Karpas-422 (cell line): ENCODE results near the gene ATP4B. TPM values are rescaled to one million over a fixed set of nuclear protein-coding genes. Genes with fewer than 3 reads are reported as not detected.

ENCODE experiments used
- DNase-seq: peaks from one replicate; pipeline ENCODE4 v3.0.0-alpha.2; 2015
- H2AFZ ChIP-seq: fragments of 200-600 bp; sonication (generic); 2 replicates; pipeline ENCODE4 v1.6.1; 2014; ENCODE audit warnings: antibody characterized with exemption, low read length, mixed read lengths
- H3K27ac ChIP-seq: fragments of 200-600 bp; sonication (generic); 2 replicates; pipeline ENCODE4 v1.5.1; 2014; ENCODE audit warnings: mild to moderate bottlenecking, low read length, moderate library complexity
- H3K27me3 ChIP-seq: fragments of 200-600 bp; sonication (generic); 2 replicates; pipeline ENCODE4 v1.6.1; 2014; ENCODE audit warnings: low read length, mixed read lengths
- H3K36me3 ChIP-seq: fragments of 200-600 bp; sonication (generic); 2 replicates; pipeline ENCODE4 v1.6.1; 2014; ENCODE audit warnings: low read length, mixed read lengths; ENCODE audit not compliant: insufficient read depth
- H3K4me1 ChIP-seq: fragments of 200-600 bp; sonication (generic); 2 replicates; pipeline ENCODE4 v1.6.1; 2014; ENCODE audit warnings: mild to moderate bottlenecking, low read length, mixed read lengths
- H3K4me2 ChIP-seq: fragments of 200-600 bp; sonication (generic); 2 replicates; pipeline ENCODE4 v1.6.1; 2014; ENCODE audit warnings: low read length, low read depth, mild to moderate bottlenecking; ENCODE audit not compliant: poor library complexity, severe bottlenecking
- H3K4me3 ChIP-seq: fragments of 200-600 bp; sonication (generic); 2 replicates; pipeline ENCODE4 v1.5.1; 2014; ENCODE audit warnings: mild to moderate bottlenecking, antibody characterized with exemption, low read length, mixed read lengths
- H3K79me2 ChIP-seq: fragments of 200-600 bp; sonication (generic); 2 replicates; pipeline ENCODE4 v1.6.1; 2014; ENCODE audit warnings: mild to moderate bottlenecking, low read length, mixed read lengths
- H3K9ac ChIP-seq: fragments of 200-600 bp; sonication (generic); 2 replicates; pipeline ENCODE4 v1.6.0; 2014; ENCODE audit warnings: low read length
- H3K9me2 ChIP-seq: fragments of 200-600 bp; sonication (generic), shearing (Covaris generic); replicated peaks from 2 replicates; pipeline ENCODE4 v1.6.0; 2014; ENCODE audit warnings: mild to moderate bottlenecking, low read length, moderate library complexity; ENCODE audit not compliant: insufficient read depth
- H3K9me3 ChIP-seq: fragments of 300-700, 200-600 bp; sonication (generic); 2 replicates; pipeline ENCODE4 v1.6.1; 2014; ENCODE audit warnings: low read length, mixed read lengths
- H4K20me1 ChIP-seq: fragments of 200-600 bp; sonication (generic); 2 replicates; pipeline ENCODE4 v1.6.1; 2014; ENCODE audit warnings: mild to moderate bottlenecking, antibody characterized with exemption, low read length, low read depth; ENCODE audit not compliant: insufficient read depth
- total RNA-seq: library from RNA; depleted of rRNA; stranded (reverse); fragments of >200 nt; shearing (Covaris generic); gene quantifications from 2 replicates; pipeline ENCODE4 v1.2.3, GENCODE V29; 2014; ENCODE audit warnings: low replicate concordance

ATP4B gene
- total RNA-seq, 1 experiment from 2014 or later: not detected

DNA sequence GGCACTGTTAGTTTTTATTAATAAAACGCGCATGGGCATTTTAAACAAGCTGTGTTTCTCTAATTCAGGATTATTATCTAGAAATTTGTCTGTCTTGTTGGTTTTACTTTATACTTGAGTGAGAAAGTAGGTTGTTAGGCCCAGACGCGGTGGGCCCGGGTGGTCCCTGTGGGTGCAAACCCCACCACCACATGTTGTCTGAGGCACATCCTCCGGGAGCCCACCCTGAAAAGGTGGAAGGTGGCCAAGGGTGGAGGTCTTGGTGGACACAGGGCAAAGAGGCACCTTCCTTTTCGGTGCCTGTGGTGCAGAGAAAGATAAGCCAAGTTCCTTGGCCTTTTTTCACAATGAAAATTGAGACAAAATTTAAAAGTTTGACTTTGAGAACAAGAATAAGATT is 16.6 kb downstream of the ATP4B start:
- Histone ChIP-seq H3K4me2 (no peak overlapping the region), H3K36me3 (peaks cover 38% of the 10 kb centered on the region), H3K9ac (no peak overlapping the region), H3K27ac (no peak overlapping the region), H2AFZ (no peak overlapping the region), H3K27me3 (no peaks in the 10 kb centered on the region), H4K20me1 (no peaks in the 10 kb centered on the region), H3K9me3 (no peaks in the 10 kb centered on the region), H3K4me3 (no peak overlapping the region), H3K9me2 (no peaks in the 10 kb centered on the region), H3K4me1 (no peaks in the 10 kb centered on the region), H3K79me2 (no peaks in the 10 kb centered on the region)
- no peak for DNase-seq

DNA sequence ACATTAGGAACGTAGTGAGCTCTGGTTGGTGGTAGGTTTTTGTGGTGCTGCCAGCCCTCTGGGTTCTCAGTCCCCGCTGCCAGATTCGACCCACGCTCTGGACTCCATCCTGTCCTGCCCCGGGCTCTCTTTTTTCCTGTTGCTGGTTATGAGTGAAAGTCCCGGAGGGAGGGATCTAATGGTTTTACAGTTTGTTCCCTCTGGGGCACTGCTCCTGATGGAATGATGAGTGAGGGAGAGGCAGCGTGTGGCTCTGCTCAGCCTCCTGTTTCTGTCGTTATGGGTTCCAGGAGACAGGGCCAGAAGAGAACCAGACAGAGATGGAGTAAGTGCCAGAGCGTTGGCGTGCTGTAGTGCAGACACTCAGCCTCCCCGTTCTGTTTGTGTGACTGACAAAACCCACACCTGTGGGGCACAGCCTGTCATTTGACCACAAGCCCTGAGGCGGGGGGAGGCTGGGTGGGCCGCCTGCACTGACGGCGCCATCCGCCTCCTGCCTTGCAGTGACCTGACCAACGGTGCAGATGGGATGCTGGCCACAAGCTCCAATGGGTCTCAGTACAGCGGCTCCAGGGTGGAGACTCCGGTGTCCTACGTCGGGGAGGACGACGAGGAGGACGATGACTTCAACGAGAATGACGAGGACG is 18.3 kb downstream of the ATP4B start:
- no peaks in the 10 kb centered on the region for H3K27me3 ChIP-seq
- no peak for DNase-seq
- peaks cover 42% of the 10 kb centered on the region for H3K36me3 ChIP-seq
- no peak overlapping the region for H2AFZ ChIP-seq
- no peaks in the 10 kb centered on the region for H3K4me1 ChIP-seq
- H3K9ac ChIP-seq: no peak overlapping the region
- H3K27ac ChIP-seq: no peak overlapping the region
- no peaks in the 10 kb centered on the region for H3K9me2 ChIP-seq
- H3K4me3 ChIP-seq: no peak overlapping the region
- no peaks in the 10 kb centered on the region for H3K79me2 ChIP-seq
- H4K20me1 ChIP-seq: no peaks in the 10 kb centered on the region
- H3K9me3 ChIP-seq: no peaks in the 10 kb centered on the region
- no peak overlapping the region for H3K4me2 ChIP-seq

DNA sequence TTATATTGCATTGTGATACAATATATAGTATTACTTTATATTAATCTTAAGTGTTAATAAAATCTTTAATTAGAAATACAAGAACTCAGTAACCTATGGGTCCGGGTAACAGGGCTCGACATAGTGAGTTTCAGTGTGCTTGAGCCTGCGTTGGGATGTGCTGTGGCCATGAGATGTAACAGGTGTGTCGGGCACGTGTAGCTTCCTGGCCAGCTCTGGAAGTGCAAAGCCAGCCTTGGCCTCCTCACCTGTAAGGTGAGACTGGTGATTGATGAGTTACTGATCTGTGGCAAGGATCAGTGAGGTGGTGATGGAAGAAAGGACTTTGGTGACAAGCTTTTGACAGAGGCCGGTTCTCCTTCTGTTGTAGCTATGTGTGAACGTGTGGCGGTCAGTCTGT is 19.2 kb downstream of the ATP4B start:
- Histone ChIP-seq H3K4me2 (no peak overlapping the region), H2AFZ (no peak overlapping the region), H3K9me2 (no peaks in the 10 kb centered on the region), H3K9ac (no peak overlapping the region), H3K27ac (no peak overlapping the region), H3K9me3 (no peaks in the 10 kb centered on the region), H3K27me3 (no peaks in the 10 kb centered on the region), H3K79me2 (no peaks in the 10 kb centered on the region), H3K4me1 (no peaks in the 10 kb centered on the region), H4K20me1 (no peaks in the 10 kb centered on the region), H3K4me3 (no peak overlapping the region), H3K36me3 (peaks cover 50% of the 10 kb centered on the region)
- DNase-seq: no peak

DNA sequence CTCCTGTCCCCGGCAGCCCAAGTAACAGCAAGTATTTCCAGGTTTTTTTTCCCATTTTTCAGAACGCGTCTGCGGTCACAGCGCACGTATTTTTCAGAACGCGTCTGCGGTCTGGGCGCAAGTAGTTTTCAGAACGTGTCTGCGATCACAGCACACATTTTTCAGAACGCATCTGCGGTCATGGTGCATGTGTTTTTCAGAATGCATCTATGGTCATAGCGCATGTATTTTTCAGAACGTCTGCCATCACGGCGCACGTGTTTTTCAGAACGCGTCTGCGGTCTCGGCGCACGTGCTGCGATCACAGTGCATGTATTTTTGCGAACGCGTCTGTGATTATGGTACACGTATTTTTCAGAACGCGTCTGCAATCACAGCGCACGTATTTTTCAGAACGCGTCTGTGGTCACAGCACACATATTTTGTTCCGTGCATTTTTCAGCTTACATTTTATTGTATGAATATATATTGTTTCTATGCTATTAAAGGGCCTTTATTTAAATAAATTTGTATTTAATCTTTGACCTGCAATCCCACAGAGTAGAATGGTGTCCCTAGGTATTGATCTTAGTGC is 19.7 kb downstream of the ATP4B start:
- Histone ChIP-seq H3K4me2 (no peak overlapping the region), H3K27me3 (no peaks in the 10 kb centered on the region), H3K9ac (no peak overlapping the region), H3K27ac (no peak overlapping the region), H4K20me1 (no peaks in the 10 kb centered on the region), H3K4me1 (no peaks in the 10 kb centered on the region), H3K9me3 (no peaks in the 10 kb centered on the region), H2AFZ (no peak overlapping the region), H3K36me3 (peaks cover 51% of the 10 kb centered on the region), H3K79me2 (no peaks in the 10 kb centered on the region), H3K9me2 (no peaks in the 10 kb centered on the region), H3K4me3 (no peak overlapping the region)
- no peak for DNase-seq

DNA sequence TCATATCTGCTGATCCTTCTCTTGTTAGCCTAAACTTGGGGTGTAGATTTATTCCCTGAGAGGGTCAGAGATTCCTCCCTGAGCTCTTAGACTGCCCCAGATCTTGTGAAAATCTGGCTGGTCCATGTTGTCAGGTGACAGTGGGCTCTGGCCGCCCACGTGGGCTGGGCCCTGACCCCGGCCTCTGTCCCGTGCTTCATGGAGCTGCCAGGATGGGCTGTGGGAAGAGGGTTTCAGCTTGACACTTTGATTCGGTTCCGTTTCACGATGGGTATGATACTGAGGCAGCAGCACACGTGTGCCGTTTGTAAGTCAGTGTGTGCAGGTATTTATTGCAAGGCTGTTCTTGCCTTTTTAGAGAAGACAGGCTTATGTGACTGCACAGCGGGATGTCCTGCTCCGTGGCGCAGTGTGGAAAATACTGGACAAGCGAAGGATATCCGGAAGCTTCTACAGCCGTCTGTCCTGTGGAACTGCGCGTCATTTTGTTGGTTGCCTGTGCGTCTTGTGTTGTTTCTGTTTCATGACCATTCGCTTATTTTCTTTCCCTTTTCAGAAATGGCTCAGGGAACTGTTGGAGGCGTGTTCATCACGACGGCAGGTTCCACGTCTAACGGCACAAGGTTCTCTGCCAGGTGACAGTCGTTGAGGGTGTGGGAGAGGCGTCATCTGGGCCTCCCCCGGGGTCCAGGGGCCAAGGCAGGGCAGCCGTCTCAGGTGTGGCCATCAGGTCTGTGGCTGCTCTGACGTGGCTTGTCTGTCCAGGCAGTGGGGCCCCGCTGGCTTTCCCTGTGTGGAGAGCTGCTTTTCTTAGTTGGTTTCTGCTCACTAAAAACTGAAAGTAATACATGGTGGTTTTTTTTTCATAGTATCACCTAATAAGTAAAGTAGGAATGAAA is 20.5 kb downstream of the ATP4B start:
- H3K36me3 ChIP-seq: peaks cover 51% of the 10 kb centered on the region

DNA sequence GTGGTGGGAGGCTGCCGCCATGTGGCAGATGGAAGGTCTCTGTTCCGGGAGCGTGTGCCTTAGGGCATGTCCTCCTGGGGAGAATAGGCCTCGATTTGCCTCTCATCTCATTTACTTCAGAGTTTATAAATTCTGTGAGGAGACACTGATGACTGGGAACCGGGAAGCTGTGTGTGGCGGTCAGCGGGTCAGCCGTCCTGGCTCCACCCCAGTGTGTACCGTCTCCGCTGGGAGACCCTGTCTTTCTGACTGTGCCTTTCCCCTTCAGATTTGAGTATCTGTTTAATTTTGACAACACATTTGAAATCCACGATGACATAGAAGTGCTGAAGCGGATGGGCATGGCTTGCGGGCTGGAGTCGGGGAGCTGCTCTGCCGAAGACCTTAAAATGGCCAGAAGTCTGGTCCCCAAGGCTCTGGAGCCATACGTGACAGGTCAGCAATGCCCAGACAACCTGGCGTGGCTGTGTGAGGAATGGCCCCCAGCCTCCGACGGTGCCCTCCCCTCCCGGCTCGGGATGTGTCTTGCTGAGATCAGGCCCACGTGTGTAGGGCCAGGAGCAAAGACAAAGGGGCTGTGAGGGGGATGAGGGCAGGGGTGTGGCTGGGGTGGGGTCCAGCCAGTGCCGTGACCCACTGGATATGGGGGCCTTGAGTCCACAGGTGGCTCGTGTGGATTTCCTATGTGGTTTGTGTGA is 21.6 kb downstream of the ATP4B start:
- Histone ChIP-seq H3K27ac (no peak overlapping the region), H3K27me3 (no peaks in the 10 kb centered on the region), H2AFZ (no peak overlapping the region), H3K4me3 (no peak overlapping the region), H3K9me2 (no peaks in the 10 kb centered on the region), H3K4me2 (no peak overlapping the region), H3K79me2 (no peaks in the 10 kb centered on the region), H3K9ac (no peak overlapping the region), H3K36me3 (peaks cover 49% of the 10 kb centered on the region), H4K20me1 (0 out of 2 replicates have a peak, but pooled peaks cover 4% of the 10 kb centered on the region), H3K9me3 (no peaks in the 10 kb centered on the region), H3K4me1 (no peaks in the 10 kb centered on the region)
- DNase-seq: no peak

More for the DNA sequence above, 20.5 kb downstream of the ATP4B start:
- Histone ChIP-seq H3K9me2 (no peaks in the 10 kb centered on the region), H3K4me1 (no peaks in the 10 kb centered on the region), H3K9ac (no peak overlapping the region), H3K4me2 (no peak overlapping the region), H4K20me1 (no peaks in the 10 kb centered on the region), H3K4me3 (no peak overlapping the region), H3K27me3 (no peaks in the 10 kb centered on the region), H3K79me2 (no peaks in the 10 kb centered on the region), H3K9me3 (no peaks in the 10 kb centered on the region), H3K27ac (no peak overlapping the region), H2AFZ (no peak overlapping the region)
- no peak for DNase-seq

DNA sequence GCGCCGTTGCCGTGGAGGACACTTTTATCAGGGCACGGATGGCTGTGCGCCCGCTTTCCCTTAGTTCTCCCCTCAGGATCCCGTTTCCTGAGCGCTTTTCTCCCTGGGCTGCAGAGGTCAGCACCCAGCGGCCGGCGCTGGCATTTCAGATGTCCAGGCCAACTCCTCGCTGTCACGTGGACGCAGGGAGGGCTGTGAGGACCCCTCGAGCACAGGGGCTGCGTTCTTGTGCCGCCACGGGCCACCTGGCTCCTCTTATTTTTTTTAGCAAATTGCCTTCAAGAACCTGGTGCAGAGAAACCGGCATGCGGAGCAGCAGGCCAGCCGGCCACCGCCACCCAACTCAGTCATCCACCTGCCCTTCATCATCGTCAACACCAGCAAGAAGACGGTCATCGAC is 22.3 kb downstream of the ATP4B start:
- Histone ChIP-seq H3K9me2 (no peaks in the 10 kb centered on the region), H3K79me2 (peaks cover 5% of the 10 kb centered on the region; the same call in 1 of the 2 replicates), H3K4me2 (no peak overlapping the region), H3K9ac (no peak overlapping the region), H3K4me1 (no peaks in the 10 kb centered on the region), H3K27ac (no peak overlapping the region), H2AFZ (no peak overlapping the region), H3K27me3 (no peaks in the 10 kb centered on the region), H3K9me3 (no peaks in the 10 kb centered on the region), H4K20me1 (0 out of 2 replicates have a peak, but pooled peaks cover 9% of the 10 kb centered on the region), H3K36me3 (peaks cover 48% of the 10 kb centered on the region), H3K4me3 (no peak overlapping the region)
- DNase-seq: no peak

DNA sequence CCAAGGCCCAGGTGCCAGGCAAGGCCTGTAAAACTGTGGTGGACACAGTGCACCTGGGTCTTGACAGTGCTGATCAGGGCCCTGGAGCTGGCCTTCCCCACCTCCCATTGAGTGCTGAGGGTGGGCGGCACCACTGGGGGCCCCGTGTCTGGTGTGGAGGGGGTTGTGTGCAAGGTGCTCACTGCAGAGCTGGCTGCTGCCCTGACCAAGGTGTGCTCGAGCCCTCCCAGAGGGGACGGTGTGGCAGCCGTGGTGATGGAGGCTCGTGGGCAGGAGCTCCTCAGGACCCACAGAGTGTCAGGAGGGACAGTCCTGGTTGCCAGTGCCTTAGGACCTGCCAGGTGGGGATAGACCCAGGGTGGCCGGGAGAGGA is 23.0 kb downstream of the ATP4B start:
- Histone ChIP-seq H4K20me1 (peaks cover 14% of the 10 kb centered on the region; the same call in 1 of the 2 replicates), H3K79me2 (peaks cover 10% of the 10 kb centered on the region), H3K4me3 (no peak overlapping the region), H3K27ac (no peak overlapping the region), H3K9me3 (no peaks in the 10 kb centered on the region), H3K4me2 (no peak overlapping the region), H2AFZ (no peak overlapping the region), H3K9ac (no peak overlapping the region), H3K4me1 (no peaks in the 10 kb centered on the region), H3K9me2 (no peaks in the 10 kb centered on the region), H3K27me3 (no peaks in the 10 kb centered on the region), H3K36me3 (peaks cover 41% of the 10 kb centered on the region)
- DNase-seq: no peak
